NCI-H1694 (cell line): Measurements from ENCODE around the gene NTHL1.

Experiments
- DNase-seq: peaks from one replicate; lab custom pipeline; 2025; lab: John Stamatoyannopoulos, UW

The NTHL1 gene

DNA sequence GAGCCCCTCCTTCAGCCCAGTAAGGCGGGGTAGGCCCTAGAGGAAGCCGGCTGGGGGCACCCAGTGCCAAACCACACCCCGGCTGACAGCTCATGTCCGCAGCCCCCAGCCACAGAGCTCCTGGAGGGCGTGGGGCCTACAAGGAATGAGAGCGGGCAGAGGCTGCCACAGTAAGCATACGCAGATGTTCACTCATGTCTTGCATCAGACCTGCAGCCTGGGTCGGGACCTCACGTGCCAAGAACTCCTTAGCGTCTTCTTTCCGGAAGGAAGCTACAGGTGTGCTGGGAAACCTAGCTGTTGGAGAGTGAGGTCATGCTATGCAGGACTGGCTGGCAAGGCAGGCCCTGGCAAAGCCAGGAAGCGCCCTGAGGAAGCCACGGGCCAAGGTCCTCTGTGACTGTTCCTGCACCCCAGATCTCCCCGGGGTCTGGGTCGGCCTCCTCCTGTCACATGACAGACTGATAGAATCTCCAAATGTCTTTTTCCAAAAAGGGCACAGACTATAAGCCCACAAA lies 39.6 kb downstream of the NTHL1 start:
- DNase-seq: no peak

DNA sequence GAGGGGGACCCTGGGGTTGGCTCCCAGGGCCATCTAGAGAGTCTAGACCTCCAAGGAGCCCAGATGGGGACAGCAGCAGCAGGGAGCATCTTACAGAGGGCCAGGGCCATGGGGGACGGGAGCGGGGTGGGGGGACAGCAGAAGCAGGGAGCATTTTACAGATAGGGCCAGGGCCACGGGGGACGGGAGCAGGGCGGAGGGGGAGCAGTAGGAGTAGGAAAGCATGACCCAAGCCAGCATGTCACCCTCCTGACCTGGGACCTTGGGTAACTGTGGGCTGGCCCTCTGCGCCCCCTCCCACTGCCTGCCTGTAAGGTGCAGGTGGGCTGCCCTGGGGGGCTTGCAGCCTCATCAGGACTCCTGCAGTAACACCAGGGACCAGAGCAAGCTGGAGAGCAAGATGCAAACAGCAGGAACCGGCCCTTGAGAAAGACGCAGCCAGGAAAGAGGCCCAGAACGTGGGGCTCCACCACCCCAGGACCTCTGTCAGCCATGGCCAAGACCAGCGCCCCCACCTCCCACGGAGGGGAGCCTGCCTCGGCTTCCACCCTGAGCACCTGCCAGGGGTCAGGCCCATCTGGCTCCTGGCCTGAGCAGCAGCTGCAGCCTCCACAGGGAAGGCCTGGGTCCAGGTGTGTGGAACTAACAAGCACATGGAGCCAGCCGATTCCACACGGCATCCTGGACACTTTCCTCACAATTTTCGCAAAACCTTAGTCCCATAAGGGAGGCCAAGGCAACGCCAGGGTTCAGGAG lies 40.4 kb downstream of the NTHL1 start:
- DNase-seq: no peak

DNA sequence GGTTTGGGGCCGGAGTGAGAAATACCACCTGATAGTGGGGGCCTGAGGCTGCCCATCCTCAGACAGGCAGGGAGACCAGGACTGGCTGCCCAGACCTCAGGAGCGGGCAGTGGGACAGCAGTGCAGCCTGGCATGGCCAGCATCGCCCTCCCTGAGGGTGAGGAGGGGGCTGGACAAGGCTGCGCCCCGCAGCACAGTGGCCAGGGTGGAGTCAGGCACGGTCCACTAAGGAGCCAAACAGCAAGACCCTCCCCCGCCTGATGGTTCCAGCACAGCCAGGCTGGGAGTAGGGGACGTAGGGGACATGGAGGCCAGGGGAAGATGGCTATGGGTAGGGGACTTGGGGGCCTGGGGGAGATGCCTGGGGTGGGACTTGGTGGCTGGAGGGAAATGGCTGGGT lies 41.3 kb downstream of the NTHL1 start:
- DNase-seq: no peak

DNA sequence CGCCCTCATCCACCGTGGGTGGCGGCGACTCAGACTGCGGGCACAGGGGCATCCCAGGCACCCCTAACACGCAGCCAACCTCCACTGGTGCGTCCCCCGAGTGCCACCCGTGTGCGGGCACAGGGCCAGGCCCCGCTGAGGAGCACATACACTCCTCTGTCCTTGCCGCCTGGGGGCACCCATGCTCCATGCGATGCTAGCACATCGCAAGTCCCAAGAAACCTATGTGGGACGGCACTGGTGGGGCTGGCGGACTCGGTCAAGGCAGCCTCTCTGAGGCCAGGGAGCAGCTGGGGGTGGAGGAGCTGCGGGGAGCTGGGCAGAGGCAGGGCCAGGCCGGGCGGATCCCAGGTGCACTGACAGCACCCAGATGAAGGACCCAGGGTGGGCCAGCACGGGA lies 42.0 kb downstream of the NTHL1 start:
- no peak for DNase-seq

DNA sequence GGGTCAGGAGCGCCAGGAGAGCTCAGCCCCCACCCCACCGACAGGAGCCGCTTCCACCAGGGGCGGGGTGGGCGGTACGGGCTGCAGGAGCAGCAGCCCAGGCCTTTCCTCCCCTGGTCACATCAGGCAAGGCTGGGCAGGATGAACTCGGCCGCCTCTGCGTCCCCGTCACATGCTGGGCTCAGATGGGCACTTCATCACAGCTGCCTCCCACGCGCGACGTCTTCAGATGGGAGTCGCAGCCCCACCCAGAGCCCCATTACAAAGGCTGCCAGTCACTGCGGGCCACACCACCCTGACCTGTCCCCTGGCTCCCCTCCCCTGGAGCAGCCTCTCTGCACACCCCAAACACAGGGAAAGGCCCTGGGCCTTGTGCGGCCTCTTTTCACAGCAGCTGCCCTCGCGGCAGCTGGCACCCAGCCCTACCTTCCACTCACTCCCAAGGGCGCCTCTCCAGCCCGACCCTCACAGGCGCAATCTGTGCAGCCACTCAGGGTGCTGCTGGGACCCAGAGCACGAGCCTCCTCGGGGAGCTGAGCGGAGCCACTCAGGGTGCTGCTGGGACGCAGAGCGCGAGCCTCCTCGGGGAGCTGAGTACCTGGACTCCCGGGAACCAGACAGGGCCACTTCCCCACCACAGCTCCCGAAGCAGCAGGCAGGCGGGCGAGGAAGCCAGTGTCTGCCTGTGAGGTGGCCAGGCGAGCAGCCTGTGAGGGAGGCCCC lies 42.7 kb downstream of the NTHL1 start:
- DNase-seq: no peak

DNA sequence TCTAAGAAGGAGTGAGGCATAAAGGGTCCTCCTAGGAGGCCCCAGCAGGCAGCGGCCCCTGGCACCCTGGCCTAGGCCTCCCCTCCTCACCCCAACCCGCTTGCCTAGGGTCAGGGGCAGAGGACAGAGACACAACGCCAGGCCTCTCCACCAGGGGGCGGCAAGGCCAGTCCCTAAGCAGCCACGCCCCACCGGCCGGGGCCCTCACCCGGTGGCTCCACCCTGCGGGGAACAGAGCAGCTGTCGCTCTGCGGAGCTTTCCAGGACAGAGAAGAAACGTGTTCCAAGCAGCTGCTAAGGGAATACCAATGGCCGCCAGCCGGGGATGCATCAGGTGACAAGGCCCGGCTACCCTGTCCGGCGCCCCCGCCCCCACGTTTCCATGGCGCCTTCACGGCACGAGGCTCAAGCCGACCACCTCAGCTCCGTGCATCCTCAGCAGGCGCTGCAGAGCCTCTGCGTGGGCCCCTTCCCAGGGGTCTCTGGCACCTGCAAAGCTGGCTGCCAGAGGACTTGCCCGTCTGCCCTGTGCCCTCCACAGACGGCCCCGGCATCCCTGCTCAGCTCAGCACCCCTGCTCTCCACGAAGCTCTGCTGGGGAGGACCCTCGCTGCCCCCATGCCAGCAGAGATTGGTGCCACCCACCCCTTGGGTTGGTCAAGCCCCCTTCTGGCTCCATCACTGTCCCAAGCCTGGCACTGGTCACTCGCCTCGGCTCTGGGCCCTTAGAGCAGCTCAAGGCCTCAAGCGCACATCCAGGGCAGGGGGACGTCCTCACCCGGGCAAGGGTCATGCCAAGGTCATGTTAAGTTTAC lies 43.6 kb downstream of the NTHL1 start:
- peak; percentile 83 for DNase-seq

DNA sequence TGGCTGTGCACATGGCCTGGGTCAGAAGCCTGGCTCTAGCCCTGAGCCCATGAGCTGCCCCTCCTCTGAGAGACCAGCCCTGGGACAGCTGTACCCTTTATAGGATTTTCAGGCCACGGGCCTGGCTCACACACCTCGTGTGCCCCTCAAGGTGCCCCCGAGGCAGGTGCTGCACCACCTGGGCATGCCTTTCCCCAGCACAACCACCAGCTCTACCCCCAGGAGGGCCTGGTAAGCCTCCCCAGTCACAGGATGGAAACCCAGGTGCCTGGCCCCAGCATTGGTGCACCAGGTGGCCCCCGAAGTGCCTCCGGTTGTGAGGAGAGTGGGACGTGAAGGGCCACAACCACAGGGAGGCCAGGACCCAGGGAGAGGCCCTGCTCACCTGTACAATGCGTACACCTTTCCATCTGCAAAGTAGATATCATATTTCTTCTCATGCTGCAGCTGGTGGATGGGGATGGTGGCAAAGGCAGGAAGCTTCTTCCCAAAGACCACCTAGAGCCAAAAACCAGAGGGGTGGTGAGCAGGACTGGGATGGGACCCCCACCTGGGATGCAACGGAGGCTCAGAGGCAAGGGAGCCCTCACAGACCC lies 44.3 kb downstream of the NTHL1 start:
- no peak for DNase-seq

DNA sequence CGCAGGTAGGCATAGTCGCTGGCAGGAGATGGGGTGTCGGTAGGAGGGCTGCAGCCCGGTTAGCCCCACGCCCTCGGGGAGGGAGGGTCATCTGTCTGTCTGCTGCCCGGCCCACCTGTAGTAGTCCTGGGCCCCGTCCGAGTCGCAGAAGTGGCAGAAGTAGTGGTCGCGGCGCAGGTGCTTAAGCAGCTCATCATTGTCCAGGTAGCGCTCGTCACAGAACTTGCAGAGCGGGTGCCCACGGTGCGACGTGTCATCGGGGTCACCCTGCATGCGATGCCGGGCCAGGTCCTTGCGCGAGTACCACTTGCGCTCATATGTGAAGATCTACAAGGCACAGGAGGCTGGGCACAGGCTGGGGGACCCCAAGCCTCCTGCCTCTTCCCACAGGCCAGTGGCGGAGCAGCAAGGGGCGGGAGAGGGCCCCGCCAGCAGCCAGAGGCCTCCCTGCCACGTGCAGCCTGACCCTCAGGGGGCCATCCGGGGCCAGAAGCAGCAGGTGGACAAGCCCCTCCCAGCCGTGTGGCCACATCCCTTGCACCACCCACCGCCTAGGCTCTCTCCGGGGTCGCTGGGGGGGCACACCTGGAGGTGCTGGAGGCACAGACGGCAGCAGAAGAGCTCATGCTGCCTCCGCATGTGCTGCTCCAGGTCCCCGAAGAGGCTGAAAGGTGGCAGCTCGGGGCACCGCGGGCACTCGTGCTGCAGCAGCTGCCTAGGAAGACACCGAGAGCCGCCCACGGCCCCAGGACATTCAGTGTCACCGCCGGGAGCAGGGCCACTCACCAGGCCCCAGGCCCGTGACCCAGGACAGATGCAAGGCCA lies 45.0 kb downstream of the NTHL1 start:
- DNase-seq: no peak

DNA sequence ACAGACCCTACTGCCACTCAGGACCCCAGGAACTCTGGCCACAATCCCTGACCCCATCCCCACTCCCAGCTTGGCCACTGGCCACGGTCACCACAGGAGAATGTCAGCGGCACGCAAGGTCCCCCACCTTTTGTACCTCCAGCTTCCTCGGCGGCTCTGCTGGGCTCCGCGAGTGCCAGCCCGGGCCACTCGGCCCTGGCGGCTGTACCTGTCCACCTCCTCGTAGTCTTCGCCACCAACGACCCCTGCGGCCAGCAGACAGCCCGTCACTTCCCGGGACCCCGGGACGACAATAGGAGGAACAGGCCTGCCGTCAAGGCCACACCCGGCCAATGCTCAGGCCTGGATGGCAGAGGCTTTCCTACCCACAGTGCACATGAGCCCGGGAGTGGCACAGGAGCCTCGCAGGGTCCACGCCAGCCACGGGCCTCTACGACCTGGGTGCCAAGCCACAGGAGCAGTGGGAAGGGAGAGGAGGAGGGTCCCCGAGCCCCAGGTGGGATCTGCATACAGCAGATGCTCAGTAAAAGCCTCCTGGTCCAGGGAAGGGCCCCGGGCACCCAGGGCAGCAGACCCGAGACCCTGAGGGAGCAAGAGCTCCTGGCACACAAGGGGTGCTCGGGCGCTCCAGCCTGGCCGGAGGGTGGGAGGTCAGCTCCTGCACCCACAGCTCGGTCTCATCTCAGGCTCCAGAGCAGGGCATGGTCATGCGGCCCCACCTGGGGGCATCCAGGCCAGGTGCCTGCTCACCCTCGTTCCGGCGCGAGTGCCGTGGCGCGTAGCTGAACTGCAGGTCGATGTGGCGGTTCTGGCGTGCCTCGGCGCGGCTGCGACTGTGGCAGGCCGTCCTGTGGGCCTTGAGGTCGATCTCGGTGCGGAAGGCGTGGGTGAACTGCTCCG lies 45.9 kb downstream of the NTHL1 start:
- no peak for DNase-seq

DNA sequence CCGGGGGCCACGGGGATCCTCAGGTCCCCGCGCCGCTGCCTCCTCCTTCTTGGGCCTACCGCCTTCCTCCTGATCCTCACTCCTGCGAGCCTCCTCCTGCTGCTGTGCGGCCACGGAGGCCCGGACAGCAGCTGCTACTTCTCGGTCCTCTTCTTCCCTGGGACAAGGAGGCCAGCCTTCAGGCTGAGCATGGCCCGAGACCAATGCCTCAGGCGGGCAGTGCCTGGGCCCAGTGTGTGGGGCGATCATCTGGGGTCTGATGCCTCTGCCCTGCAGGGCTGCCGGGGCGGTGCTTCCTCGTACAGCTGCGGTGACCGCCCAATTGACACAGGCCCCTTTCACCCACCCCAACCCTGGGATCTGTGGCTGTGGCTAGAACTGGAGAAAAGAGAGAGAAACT lies 46.6 kb downstream of the NTHL1 start:
- no peak for DNase-seq

DNA sequence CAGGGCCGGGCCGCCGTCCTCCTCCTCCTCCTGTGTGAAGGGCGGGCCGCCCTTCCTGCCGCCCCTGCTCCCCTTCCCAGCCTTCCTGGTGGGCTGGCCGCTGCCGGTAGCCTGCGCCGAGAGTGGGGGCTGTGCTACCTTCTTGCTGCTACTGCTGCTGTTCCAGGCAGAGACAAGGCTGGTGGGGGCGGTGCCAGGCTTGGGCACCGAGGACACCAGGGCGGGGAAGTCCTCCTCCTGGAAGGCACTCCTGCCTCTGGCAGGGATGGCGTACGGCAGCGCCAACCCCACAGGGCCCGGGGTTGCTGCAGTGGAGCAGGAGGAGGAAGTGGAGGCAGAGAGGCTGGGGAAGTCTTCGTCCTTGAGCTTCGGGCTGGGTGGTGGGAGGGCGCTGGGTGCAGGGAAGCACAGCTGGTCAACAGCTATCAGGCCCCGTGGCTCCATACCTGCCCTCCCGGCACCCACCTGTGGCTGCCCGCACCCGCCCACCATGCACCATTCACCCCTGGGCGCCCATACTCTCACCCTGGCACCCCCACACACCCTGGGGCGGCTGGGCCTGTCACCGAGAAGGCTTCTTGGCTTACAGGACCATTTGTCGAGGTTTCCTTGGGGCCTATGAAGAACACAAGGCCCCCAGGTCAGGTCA lies 47.6 kb downstream of the NTHL1 start:
- DNase-seq: no peak

DNA sequence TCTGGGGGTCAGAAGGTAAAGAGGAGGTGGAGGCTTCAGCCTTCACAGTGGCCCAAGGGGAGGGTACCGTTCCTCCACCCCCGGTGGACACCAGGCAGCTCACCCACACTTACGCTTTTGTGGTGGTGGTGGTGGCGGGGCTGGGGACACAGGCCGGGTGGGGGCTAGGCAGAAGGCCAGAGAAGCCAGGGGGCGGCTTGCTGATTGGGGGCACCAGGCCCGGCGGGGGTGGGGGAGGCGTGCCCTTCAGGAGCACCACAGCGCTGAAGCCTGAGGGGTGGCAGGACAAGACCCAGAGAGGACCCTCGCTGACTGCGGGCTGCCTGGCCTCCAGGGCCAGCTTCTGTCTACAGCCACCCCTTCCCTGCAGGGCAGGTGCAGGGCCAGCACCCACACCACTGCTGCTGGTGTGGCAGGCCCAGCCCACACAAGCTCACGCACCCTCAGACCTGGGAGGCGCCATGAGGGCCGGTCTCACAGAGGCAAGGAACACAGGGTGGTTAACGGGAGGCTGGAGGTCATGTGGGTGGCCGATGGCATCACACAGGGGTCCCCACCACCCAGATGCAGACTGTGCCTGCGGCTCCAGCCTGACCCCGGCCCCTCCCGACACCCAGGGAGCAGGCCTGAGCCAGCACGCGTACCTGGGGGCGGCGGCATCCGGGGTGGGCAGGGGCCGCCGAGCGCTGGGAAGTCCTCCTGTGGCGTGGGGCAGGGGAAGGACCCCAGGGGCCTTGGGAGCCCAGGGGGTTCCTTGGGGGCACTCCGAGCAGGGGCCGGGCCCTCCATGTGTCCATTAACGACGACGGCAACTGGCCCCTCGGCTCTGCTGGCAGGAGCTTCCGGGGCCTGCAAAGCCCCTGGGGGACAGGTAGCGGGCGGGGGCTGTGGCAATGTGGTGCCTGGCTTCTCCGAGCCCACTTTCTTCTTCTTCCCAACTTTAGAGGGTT lies 48.5 kb downstream of the NTHL1 start:
- DNase-seq: no peak

DNA sequence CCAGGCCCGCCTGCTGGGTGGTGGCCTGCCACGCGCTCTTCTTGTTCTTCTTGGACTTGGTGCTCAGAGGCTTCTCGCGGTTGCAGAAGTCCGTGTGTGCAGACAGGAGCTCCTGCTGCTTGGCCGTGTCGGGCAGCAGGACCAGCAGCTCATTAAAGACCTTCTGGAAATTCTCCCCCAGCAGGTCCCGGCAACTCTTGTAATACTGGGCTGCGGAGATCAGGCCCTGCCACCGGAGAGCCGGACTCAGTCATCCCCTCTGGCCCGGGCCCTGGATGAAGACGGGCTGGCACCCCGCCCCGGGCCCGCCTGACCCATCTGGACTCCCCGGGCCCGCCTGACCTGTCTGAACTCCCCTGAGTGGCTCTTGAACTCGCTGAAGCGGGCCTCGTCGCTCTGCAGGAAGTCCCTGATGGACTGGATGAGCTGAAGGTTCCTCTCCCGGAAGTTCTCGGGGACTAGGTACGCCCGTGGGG lies 49.2 kb downstream of the NTHL1 start:
- no peak for DNase-seq

DNA sequence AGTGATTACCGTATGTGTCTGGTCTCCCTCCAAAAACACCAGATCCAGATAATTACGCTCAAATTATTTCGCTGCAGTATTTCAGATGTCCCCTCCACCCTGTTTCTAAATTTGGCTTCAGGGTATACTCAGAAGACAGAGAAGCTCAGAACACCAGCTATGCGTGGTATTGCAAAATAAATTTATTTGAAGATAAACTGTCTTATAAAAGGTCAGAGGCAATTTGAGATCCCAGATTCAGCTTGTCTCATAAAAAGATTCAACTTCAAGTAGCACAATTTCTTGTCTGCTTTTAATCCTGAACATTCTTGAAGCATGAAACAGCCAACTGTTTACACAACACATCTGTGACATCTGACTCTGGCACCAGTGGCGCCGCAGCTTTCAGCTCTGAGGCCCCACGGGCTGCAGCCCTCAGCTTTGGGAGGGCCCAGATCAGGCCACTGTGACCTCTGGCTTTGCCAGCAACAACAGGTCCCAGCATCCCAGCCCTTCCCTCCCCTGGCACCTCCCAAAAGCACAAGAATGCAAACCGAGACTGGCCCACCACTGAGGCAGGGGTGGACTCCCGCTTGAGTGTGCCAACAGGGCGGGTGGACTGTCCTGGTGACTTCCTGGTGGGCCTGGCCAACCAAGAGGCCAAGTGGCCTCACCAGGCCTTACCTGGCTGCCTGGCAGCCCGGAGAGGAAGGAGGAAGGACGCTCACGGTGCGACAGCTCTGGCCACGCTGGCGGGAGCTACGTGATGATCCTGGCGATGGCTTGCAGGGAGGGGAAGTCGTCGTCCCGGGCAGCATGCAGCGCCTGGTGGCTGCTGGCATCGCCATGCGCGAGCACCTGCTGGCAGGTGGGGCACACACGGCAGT lies 49.9 kb downstream of the NTHL1 start:
- no peak for DNase-seq

DNA sequence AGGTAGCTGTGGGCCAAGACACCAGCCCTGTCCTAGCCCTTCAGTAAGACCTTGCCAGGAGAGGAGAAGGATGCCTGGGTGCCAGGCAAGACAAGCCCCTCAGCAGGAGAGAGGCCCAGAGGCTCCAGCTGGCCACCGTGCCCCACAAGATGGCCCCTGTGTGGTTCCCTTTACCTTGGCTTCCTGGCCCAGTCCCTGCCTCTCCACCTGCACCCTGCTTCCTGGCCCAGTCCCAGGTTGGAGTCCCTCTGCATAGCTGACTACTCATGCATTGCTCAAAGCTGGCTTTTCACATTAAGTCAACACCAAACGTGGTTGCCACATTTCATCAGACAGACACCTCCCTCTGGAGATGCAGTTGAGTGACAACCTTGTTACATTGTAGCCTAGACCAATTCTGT lies 53.9 kb downstream of the NTHL1 start:
- DNase-seq: no peak

DNA sequence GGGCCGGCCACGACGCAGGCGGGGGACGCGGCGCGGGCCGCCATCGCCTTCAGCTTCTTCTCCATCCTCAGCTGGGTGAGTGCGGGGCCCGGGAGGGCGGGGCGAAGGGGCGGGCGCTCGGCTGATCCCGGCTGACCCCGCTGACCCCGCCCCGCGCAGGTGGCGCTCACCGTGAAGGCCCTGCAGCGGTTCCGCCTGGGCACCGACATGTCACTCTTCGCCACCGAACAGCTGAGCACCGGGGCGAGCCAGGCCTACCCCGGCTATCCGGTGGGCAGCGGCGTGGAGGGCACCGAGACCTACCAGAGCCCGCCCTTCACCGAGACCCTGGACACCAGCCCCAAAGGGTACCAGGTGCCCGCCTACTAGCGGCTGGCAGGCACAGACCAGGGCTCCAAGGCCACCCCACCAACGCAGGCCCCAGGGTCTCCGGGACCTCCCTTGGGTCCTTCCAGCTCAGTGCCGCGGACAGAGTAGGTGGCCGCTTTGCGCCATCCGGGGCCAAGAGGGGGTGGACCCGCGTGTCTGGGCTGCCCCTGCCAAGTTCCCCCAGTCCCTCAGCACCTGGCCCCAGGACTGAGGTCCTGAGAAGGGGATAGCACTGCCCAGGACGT lies 54.8 kb downstream of the NTHL1 start:
- no peak for DNase-seq
